HCT116 (cell line): ENCODE measurements around the gene STON2. TPM values are rescaled to one million over a fixed set of nuclear protein-coding genes. Genes with fewer than 3 reads are reported as not detected.

Experiments used
- ATAC-seq: fragments of 200-7000 bp; cut with Tn5 transposase; 2 replicates; pipeline ENCODE4 v1.9.1; 2020; ENCODE audit warnings: mild to moderate bottlenecking, moderate library complexity
- BruUV-seq: library from RNA; stranded (reverse); fragments of 400-500 nt; replicated peaks from 2 replicates; lab custom pipeline; 2021; lab: Mats Ljungman, UMichigan
- CTCF ChIA-PET: fragments of 300-600 bp; sonication (Branson Sonifier 250); formaldehyde crosslinking; loops from one replicate; lab custom pipeline; 2021; ENCODE audit warnings: antibody characterized with exemption; lab: Charles Lee
- POLR2A ChIA-PET: fragments of 300-600, 350-600 bp; sonication (Branson Sonifier 250); formaldehyde crosslinking; loops from one replicate; lab custom pipeline; 2021; ENCODE audit warnings: antibody characterized with exemption; lab: Charles Lee
- RAD21 ChIA-PET, 2 experiments: fragments of 300-600 bp; sonication (Branson Sonifier 250); formaldehyde crosslinking; loops; one replicate each; lab custom pipeline; 2023; ENCODE audit warnings: low total read pairs in 2 of 2; ENCODE audit not compliant: uncharacterized antibody in 2 of 2, unreplicated experiment in 2 of 2, low non-redundant PET in 1 of 2; lab: Charles Lee
- DNase-seq: peaks from one replicate; pipeline ENCODE4 v3.0.0-alpha.2; 2010; ENCODE audit warnings: low read depth, low spot score
- H2AFZ ChIP-seq: fragments of 200-600 bp; shearing (Covaris generic), sonication (generic); 2 replicates; pipeline ENCODE4 v1.6.1; 2017; ENCODE audit warnings: low read depth, mixed run types, mixed read lengths, antibody characterized with exemption, low read length; ENCODE audit not compliant: poor library complexity, severe bottlenecking
- H3K27ac ChIP-seq: 2 replicates; pipeline ENCODE4 v1.5.1; 2012; ENCODE audit warnings: low read depth, low read length
- H3K27me3 ChIP-seq: fragments of 200-600 bp; sonication (generic); 2 replicates; pipeline ENCODE4 v1.6.1; 2016; ENCODE audit warnings: mixed run types, low read length, mixed read lengths; ENCODE audit not compliant: insufficient read depth
- H3K36me3 ChIP-seq, 2 experiments: fragments of 200-500 bp in 1 of 2; fragments of 200-600 bp in 1 of 2; sonication (Bioruptor generic) in 1 of 2; sonication (generic) in 1 of 2; 2 replicates each; pipeline versions ENCODE4 v1.5.1 to v1.6.1; 2014 to 2016; ENCODE audit warnings: low read length in 2 of 2, inconsistent platforms in 1 of 2, mixed read lengths in 1 of 2, mixed run types in 1 of 2; ENCODE audit not compliant: insufficient read depth in 2 of 2, control insufficient read depth in 1 of 2
- H3K4me1 ChIP-seq, 2 experiments: fragments of 200-600 bp in 1 of 2; sonication (generic) in 1 of 2; 2 replicates each; pipeline versions ENCODE4 v1.5.1 to v1.6.1; 2012 to 2017; ENCODE audit warnings: low read length in 2 of 2, inconsistent platforms in 1 of 2, mild to moderate bottlenecking in 1 of 2, mixed read lengths in 1 of 2, mixed run types in 1 of 2, moderate library complexity in 1 of 2; ENCODE audit not compliant: insufficient read depth in 2 of 2, control insufficient read depth in 1 of 2
- H3K4me2 ChIP-seq: fragments of 200-600 bp; sonication (generic); 2 replicates; pipeline ENCODE4 v1.6.1; 2017; ENCODE audit warnings: mixed run types, low read length, mixed read lengths
- H3K4me3 ChIP-seq, 2 experiments: fragments of 200-600 bp in 1 of 2; sonication (generic) in 1 of 2; replicated peaks in 1 of 2; 2 replicates each; pipeline ENCODE4 v1.5.1; 2011 to 2016; ENCODE audit warnings: low read length in 2 of 2, control low read depth in 1 of 2, low read depth in 1 of 2, mild to moderate bottlenecking in 1 of 2, mixed read lengths in 1 of 2, mixed run types in 1 of 2
- H3K79me2 ChIP-seq: fragments of 200-600 bp; sonication (generic); 2 replicates; pipeline ENCODE4 v1.6.1; 2017; ENCODE audit warnings: mild to moderate bottlenecking, mixed run types, low read length, moderate library complexity, mixed read lengths; ENCODE audit not compliant: insufficient read depth
- H3K9ac ChIP-seq: fragments of 200-600 bp; sonication (generic); 2 replicates; pipeline ENCODE4 v1.6.1; 2016; ENCODE audit warnings: low read length, mixed read lengths
- H3K9me2 ChIP-seq: fragments of 200-600 bp; sonication (generic), shearing (Covaris generic); 2 replicates; pipeline ENCODE4 v1.6.1; 2017; ENCODE audit warnings: mixed run types, mild to moderate bottlenecking, moderate library complexity; ENCODE audit not compliant: insufficient read depth
- H3K9me3 ChIP-seq, 2 experiments: fragments of 200-500 bp in 1 of 2; fragments of 200-600 bp in 1 of 2; sonication (Bioruptor generic) in 1 of 2; sonication (generic) in 1 of 2; 2 replicates each; pipeline ENCODE4 v1.6.1; 2014 to 2017; ENCODE audit warnings: low read length in 2 of 2, mixed read lengths in 2 of 2, inconsistent platforms in 1 of 2, low read depth in 1 of 2, mild to moderate bottlenecking in 1 of 2, mixed run types in 1 of 2, moderate library complexity in 1 of 2; ENCODE audit not compliant: control insufficient read depth in 1 of 2, insufficient read depth in 1 of 2
- H4K20me1 ChIP-seq: fragments of 200-600 bp; sonication (generic), shearing (Covaris generic); 2 replicates; pipeline ENCODE4 v1.6.1; 2017; ENCODE audit warnings: mixed run types, mild to moderate bottlenecking, moderate library complexity; ENCODE audit not compliant: insufficient read depth
- CBX3 ChIP-seq: IDR thresholded peaks from 2 replicates; pipeline ENCODE4 v1.6.1; 2012; ENCODE audit warnings: low read depth
- CEBPB ChIP-seq: IDR thresholded peaks from 2 replicates; pipeline ENCODE4 v1.6.1; 2012; ENCODE audit warnings: low read depth
- EGR1 ChIP-seq: IDR thresholded peaks from 2 replicates; pipeline ENCODE4 v1.6.1; 2012; ENCODE audit warnings: low read depth
- EZH2 ChIP-seq: fragments of 200-600 bp; sonication (generic); IDR thresholded peaks from 2 replicates; pipeline ENCODE4 v1.6.1; 2017; ENCODE audit warnings: antibody characterized with exemption, mixed run types
- EZH2phosphoT487 ChIP-seq: fragments of 200-600 bp; IDR thresholded peaks from 2 replicates; pipeline ENCODE4 v1.6.1; 2018; ENCODE audit warnings: antibody characterized with exemption, borderline replicate concordance
- FOSL1 ChIP-seq: IDR thresholded peaks from 2 replicates; pipeline ENCODE4 v1.6.1; 2012; ENCODE audit warnings: low read depth
- MAX ChIP-seq: IDR thresholded peaks from 2 replicates; pipeline ENCODE4 v1.6.1; 2012
- POLR2A ChIP-seq: IDR thresholded peaks from 2 replicates; pipeline ENCODE4 v1.7.0; 2011; ENCODE audit warnings: borderline replicate concordance; ENCODE audit not compliant: insufficient read depth, insufficient read length; ENCODE audit errors: extremely low read depth
- POLR2AphosphoS5 ChIP-seq: IDR thresholded peaks from 2 replicates; pipeline ENCODE4 v1.6.1; 2011; ENCODE audit warnings: mild to moderate bottlenecking, low read depth, low read length, moderate library complexity
- RAD21 ChIP-seq: IDR thresholded peaks from 2 replicates; pipeline ENCODE4 v1.6.1; 2012; ENCODE audit warnings: low read depth, mild to moderate bottlenecking
- REST ChIP-seq: IDR thresholded peaks from 2 replicates; pipeline ENCODE4 v1.6.1; 2012; ENCODE audit warnings: low read depth
- SIN3A ChIP-seq: IDR thresholded peaks from 2 replicates; pipeline ENCODE4 v1.6.1; 2012; ENCODE audit warnings: low read depth
- SP1 ChIP-seq: IDR thresholded peaks from 2 replicates; pipeline ENCODE4 v1.6.1; 2012; ENCODE audit warnings: low read depth
- TCF7L2 ChIP-seq: IDR thresholded peaks from 2 replicates; pipeline ENCODE4 v1.7.0; 2011; ENCODE audit warnings: borderline replicate concordance, inconsistent platforms; ENCODE audit not compliant: insufficient read depth, insufficient read length; ENCODE audit errors: extremely low read depth
- YY1 ChIP-seq: IDR thresholded peaks from 2 replicates; pipeline ENCODE4 v1.6.1; 2011; ENCODE audit warnings: low read length, low read depth, moderate library complexity, mild to moderate bottlenecking; ENCODE audit not compliant: insufficient replicate concordance; ENCODE audit errors: extremely low read depth
- ZBTB33 ChIP-seq: IDR thresholded peaks from 2 replicates; pipeline ENCODE4 v1.6.1; 2011; ENCODE audit warnings: mild to moderate bottlenecking, low read length, moderate library complexity; ENCODE audit not compliant: insufficient replicate concordance; ENCODE audit errors: extremely low read depth
- ZFX ChIP-seq: fragments of 450-650 bp; IDR thresholded peaks from 2 replicates; pipeline ENCODE4 v1.6.1; 2017
- ZNF274 ChIP-seq: fragments of 200-500 bp; sonication (Bioruptor generic); IDR thresholded peaks from 2 replicates; pipeline ENCODE4 v1.6.1; 2014; ENCODE audit warnings: mild to moderate bottlenecking, low read depth, low read length, inconsistent platforms
- intact Hi-C: fragments of 100-400 bp; cut with micrococcal nuclease; formaldehyde crosslinking; loops from 2 replicates; pipeline ENCODE4 v1.10.0; 2022
- total RNA-seq: library from RNA; stranded (reverse); gene quantifications from one replicate; pipeline ENCODE4 v1.2.1, GENCODE V29; 2021; ENCODE audit not compliant: unreplicated experiment
- TF ChIP-seq, protein P1 (sequence below), 3 experiments: fragments of 200-600 bp in 1 of 3; sonication (generic) in 1 of 3; IDR thresholded peaks in 2 of 3; conservative IDR thresholded peaks in 1 of 3; 2 replicates each; pipeline ENCODE4 v1.5.1; 2012 to 2017; ENCODE audit warnings: low read depth in 2 of 3, low read length in 2 of 3, antibody characterized with exemption in 1 of 3, borderline replicate concordance in 1 of 3, control low read depth in 1 of 3, mild to moderate bottlenecking in 1 of 3, mixed read lengths in 1 of 3, mixed run types in 1 of 3, moderate library complexity in 1 of 3; ENCODE audit not compliant: insufficient read depth in 1 of 3

STON2 gene
- total RNA-seq, 1 experiment from 2014 or later, result 4.1 TPM

DNA sequence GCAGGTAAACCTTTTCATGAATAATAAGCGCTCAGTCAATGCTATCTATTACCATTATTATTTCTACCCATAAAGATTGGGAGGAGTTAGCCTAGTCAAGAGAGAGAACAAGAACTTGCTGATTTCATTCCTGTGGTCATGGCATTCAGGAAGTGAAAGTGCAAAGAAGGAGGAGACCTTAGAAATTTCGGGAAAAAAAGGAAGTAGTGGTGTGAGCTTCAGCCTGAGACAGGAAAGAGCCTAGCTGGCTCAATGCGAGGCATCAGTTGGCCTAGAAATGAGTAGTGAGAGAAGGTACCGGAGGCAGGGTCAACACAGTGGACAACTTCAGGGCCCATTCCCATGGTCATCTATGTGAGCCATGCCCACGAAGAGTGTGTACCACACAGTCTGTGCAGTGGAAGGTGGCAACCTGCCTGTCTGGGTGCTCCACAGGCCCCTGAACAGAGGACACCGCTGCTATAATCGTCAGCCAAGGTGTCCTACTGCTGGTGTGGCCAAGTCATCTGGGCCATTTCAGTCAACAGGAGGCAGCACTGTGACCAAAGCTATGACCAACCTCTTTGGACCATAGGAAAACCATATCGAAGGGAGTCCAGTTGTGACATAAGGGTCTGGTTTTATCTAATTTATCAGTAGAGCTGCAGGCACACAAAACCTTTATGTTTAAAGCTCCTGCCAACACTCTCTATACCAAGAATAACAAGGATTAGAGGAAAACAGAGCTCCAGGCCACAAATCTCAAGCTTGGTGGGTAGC lies 16.2 kb upstream of the STON2 start:
- Histone ChIP-seq H3K9ac (no peak overlapping the region), H3K4me3 (no peak overlapping the region), H3K9me2 (no peaks in the 10 kb centered on the region), H3K4me2 (no peak overlapping the region), H3K9me3 (no peaks in the 10 kb centered on the region), H3K27ac (no peak overlapping the region), H2AFZ (no peak overlapping the region), H3K36me3 (no peaks in the 10 kb centered on the region), H4K20me1 (no peaks in the 10 kb centered on the region), H3K4me1 (no peaks in the 10 kb centered on the region), H3K27me3 (no peaks in the 10 kb centered on the region), H3K79me2 (no peaks in the 10 kb centered on the region)
- no TSS peak for BruUV-seq
- ATAC-seq, result no peak
- ChIA-PET CTCF (no interaction called here), POLR2A (no interaction called here), RAD21 (no interaction called here)
- no peak for DNase-seq
- intact Hi-C loops, result no loop called here
- TF ChIP-seq CBX3 (no peak), YY1 (no peak), EZH2 (no peak), MAX (no peak), SP1 (no peak), SIN3A (no peak), REST (no peak), FOSL1 (no peak), ZFX (no peak), EGR1 (no peak), POLR2AphosphoS5 (no peak), CEBPB (no peak), ZNF274 (no peak), EZH2phosphoT487 (no peak), RAD21 (no peak), TCF7L2 (no peak), ZBTB33 (no peak), POLR2A (no peak)
- TF ChIP-seq, protein P1, sequence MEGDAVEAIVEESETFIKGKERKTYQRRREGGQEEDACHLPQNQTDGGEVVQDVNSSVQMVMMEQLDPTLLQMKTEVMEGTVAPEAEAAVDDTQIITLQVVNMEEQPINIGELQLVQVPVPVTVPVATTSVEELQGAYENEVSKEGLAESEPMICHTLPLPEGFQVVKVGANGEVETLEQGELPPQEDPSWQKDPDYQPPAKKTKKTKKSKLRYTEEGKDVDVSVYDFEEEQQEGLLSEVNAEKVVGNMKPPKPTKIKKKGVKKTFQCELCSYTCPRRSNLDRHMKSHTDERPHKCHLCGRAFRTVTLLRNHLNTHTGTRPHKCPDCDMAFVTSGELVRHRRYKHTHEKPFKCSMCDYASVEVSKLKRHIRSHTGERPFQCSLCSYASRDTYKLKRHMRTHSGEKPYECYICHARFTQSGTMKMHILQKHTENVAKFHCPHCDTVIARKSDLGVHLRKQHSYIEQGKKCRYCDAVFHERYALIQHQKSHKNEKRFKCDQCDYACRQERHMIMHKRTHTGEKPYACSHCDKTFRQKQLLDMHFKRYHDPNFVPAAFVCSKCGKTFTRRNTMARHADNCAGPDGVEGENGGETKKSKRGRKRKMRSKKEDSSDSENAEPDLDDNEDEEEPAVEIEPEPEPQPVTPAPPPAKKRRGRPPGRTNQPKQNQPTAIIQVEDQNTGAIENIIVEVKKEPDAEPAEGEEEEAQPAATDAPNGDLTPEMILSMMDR (IDR thresholded peaks at IDR 0.05 in 2 of 3, conservative IDR thresholded peaks at IDR 0.05 in 1 of 3; ENCODE audit: borderline replicate concordance in 1 of 3, insufficient read depth in 1 of 3, low read depth in 2 of 3, low read length in 2 of 3), result no peak
